ENCODE results near the gene EDNRB. TPM values are rescaled to one million over a fixed set of nuclear protein-coding genes. Genes with fewer than 3 reads are reported as not detected.

The EDNRB gene
- total RNA-seq, 1 experiment from 2014 or later, result 0.22 TPM

- Histone ChIP-seq H3K9me3 (ENCODE audit: control insufficient read depth in 1 of 2, insufficient read depth in 1 of 2, low read depth in 1 of 2, low read length in 2 of 2) (no peaks in the 10 kb centered on the region), H3K27me3 (ENCODE audit: insufficient read depth, low read length) (no peaks in the 10 kb centered on the region), H3K9me2 (ENCODE audit: insufficient read depth) (no peaks in the 10 kb centered on the region), H3K79me2 (ENCODE audit: insufficient read depth, low read length) (no peaks in the 10 kb centered on the region), H3K36me3 (ENCODE audit: control insufficient read depth in 1 of 2, insufficient read depth in 2 of 2, low read length in 2 of 2) (no peaks in the 10 kb centered on the region), H3K27ac (ENCODE audit: low read depth, low read length) (no peak overlapping the region), H3K4me3 (replicated peaks in 1 of 2; ENCODE audit: low read depth in 1 of 2, low read length in 2 of 2) (no peak overlapping the region), H3K4me1 (ENCODE audit: control insufficient read depth in 1 of 2, insufficient read depth in 2 of 2, low read length in 2 of 2) (no peaks in the 10 kb centered on the region), H3K4me2 (ENCODE audit: low read length) (no peak overlapping the region), H4K20me1 (ENCODE audit: insufficient read depth) (no peaks in the 10 kb centered on the region), H2AFZ (ENCODE audit: low read depth, low read length, poor library complexity, severe bottlenecking) (no peak overlapping the region), H3K9ac (ENCODE audit: low read length) (no peak overlapping the region)
- ChIA-PET POLR2A (no interaction called here), CTCF (no interaction called here), RAD21 (ENCODE audit: low non-redundant PET in 1 of 2, low total read pairs in 2 of 2, uncharacterized antibody in 2 of 2, unreplicated experiment in 2 of 2) (no interaction called here)
- no peak for ATAC-seq
- intact Hi-C loops (cut with micrococcal nuclease), result no loop called here
- TF ChIP-seq ATF3 (IDR thresholded peaks at IDR 0.05) (no peak), CTCF (IDR thresholded peaks at IDR 0.05 in 2 of 3, conservative IDR thresholded peaks at IDR 0.05 in 1 of 3; ENCODE audit: borderline replicate concordance in 1 of 3, insufficient read depth in 1 of 3, low read depth in 2 of 3, low read length in 2 of 3) (no peak), POLR2AphosphoS5 (IDR thresholded peaks at IDR 0.05; ENCODE audit: low read depth, low read length) (no peak), JUND (IDR thresholded peaks at IDR 0.05) (no peak), ELF1 (IDR thresholded peaks at IDR 0.05; ENCODE audit: borderline replicate concordance, low read depth) (no peak), RAD21 (IDR thresholded peaks at IDR 0.05; ENCODE audit: low read depth) (no peak), CBX3 (IDR thresholded peaks at IDR 0.05; ENCODE audit: low read depth) (no peak), POLR2A (IDR thresholded peaks at IDR 0.05; ENCODE audit: borderline replicate concordance, extremely low read depth, insufficient read depth, insufficient read length) (no peak), EZH2phosphoT487 (IDR thresholded peaks at IDR 0.05; ENCODE audit: borderline replicate concordance) (no peak), FOSL1 (IDR thresholded peaks at IDR 0.05; ENCODE audit: low read depth) (no peak), ZNF274 (IDR thresholded peaks at IDR 0.05; ENCODE audit: low read depth, low read length) (no peak), ZBTB33 (IDR thresholded peaks at IDR 0.05; ENCODE audit: extremely low read depth, insufficient replicate concordance, low read length) (no peak), ZFX (IDR thresholded peaks at IDR 0.05) (no peak)
- no TSS peak for BruUV-seq (replicated peaks)
- no peak for DNase-seq (ENCODE audit: low read depth, low spot score)
Measured at GRCh38 chr13:77860507-77860981, 58.1 kb downstream of the EDNRB start.

Data from HCT116 (cell line).